Esophagus muscularis mucosa (tissue), 4 donors: Measurements from ENCODE around the gene GLI3. TPM values are rescaled to one million over a fixed set of nuclear protein-coding genes. Genes with fewer than 3 reads are reported as not detected.

Source experiments
- DNase-seq: peaks from one replicate; pipeline ENCODE4 v3.0.0-alpha.2; 2017; ENCODE audit errors: extremely low spot score
- H3K27ac ChIP-seq, 4 donors: fragments of 200-600 bp; sonication (generic); replicated peaks in 1 of 4; 1 replicate in 3 of 4; 2 replicates in 1 of 4; pipeline ENCODE4 v1.5.1; 2016 to 2019; ENCODE audit warnings: mild to moderate bottlenecking in 1 of 4
- H3K27me3 ChIP-seq, 4 donors: fragments of 200-600 bp; sonication (generic); one replicate each; pipeline versions ENCODE4 v1.5.1 to v1.6.0; 2016 to 2019
- H3K36me3 ChIP-seq, 4 donors: fragments of 200-600 bp; sonication (generic); one replicate each; pipeline ENCODE4 v1.5.1; 2016 to 2019
- H3K4me1 ChIP-seq, 4 donors: fragments of 200-600 bp; sonication (generic); one replicate each; pipeline ENCODE4 v1.5.1; 2016 to 2019
- H3K4me3 ChIP-seq, 4 donors: fragments of 200-600 bp; sonication (generic); 1 replicate in 2 of 4; 2 replicates in 2 of 4; pipeline ENCODE4 v1.5.1; 2016 to 2019; ENCODE audit warnings: mild to moderate bottlenecking in 4 of 4, moderate library complexity in 1 of 4
- H3K9me3 ChIP-seq, 4 donors: fragments of 200-600 bp; sonication (generic); 1 replicate in 3 of 4; 2 replicates in 1 of 4; pipeline ENCODE4 v1.5.1; 2016 to 2019
- EP300 ChIP-seq: sonication (generic); formaldehyde crosslinking; IDR thresholded peaks from one replicate; pipeline ENCODE4 v1.6.1; 2017; ENCODE audit warnings: antibody characterized with exemption
- POLR2A ChIP-seq: fragments of 450-650 bp; IDR thresholded peaks from one replicate; pipeline ENCODE4 v1.6.1; 2017; ENCODE audit warnings: antibody characterized with exemption, moderate library complexity, mild to moderate bottlenecking, low read depth
- POLR2AphosphoS5 ChIP-seq, 2 donors: sonication (generic); formaldehyde crosslinking; IDR thresholded peaks; one replicate each; pipeline ENCODE4 v1.6.1; 2017; ENCODE audit warnings: antibody characterized with exemption in 2 of 2
- WGBS: methylation state at CpG from one replicate; pipeline ENCODE4 v1.1.5; 2018; 5-methylcytosine and 5-hydroxymethylcytosine counted together
- intact Hi-C: fragments of 100-400 bp; cut with DNase I; formaldehyde crosslinking; loops from one replicate; pipeline ENCODE4 v1.15.1; 2023
- total RNA-seq, 4 donors: library from RNA; depleted of rRNA; stranded (reverse); fragments of >200 nt; gene quantifications; one replicate each; pipeline versions ENCODE4 v1.1.0 to v1.2.1, GENCODE V29; 2016
- TF ChIP-seq, protein P1 (sequence below), 3 experiments: fragments of 200-600 bp in 2 of 3; fragments of 450-650 bp in 1 of 3; sonication (generic) in 2 of 3; IDR thresholded peaks; one replicate each; pipeline ENCODE4 v1.5.1; 2017 to 2019; ENCODE audit warnings: antibody characterized with exemption in 3 of 3, mild to moderate bottlenecking in 2 of 3, moderate library complexity in 1 of 3

The GLI3 gene
- total RNA-seq, 4 donors from 2014 or later: 11.7 to 17.8 (median 13.3) TPM

DNA sequence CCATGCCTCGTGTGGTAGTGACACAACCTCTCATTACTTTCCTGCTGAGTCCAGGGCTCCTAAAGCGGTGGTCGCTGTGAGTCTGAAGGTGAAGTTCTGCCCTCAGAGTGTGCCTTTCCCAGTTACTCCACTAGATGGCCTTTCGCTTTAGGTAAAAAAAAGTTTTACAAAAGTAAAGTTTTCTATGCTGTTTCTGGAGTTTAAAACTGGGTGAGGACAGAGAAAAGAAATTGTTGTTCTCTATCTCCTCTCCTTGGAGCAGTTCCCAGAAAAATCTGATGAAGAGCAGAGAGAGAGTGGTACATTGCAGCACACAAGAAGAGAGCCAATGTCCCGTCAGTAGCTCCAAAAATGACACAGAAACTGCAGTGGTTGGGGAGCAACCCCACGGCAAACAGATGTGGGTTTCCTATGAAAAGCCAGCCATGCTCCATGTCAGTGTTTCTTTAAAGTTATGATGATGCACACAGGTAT, 257.1 kb downstream of the GLI3 start:
- TF ChIP-seq POLR2A: no peak
- peak in 1 of 2 donors; percentile 20 for TF ChIP-seq POLR2AphosphoS5 (IDR thresholded peaks at IDR 0.05)
- no peak for TF ChIP-seq EP300
- TF ChIP-seq, protein P1, sequence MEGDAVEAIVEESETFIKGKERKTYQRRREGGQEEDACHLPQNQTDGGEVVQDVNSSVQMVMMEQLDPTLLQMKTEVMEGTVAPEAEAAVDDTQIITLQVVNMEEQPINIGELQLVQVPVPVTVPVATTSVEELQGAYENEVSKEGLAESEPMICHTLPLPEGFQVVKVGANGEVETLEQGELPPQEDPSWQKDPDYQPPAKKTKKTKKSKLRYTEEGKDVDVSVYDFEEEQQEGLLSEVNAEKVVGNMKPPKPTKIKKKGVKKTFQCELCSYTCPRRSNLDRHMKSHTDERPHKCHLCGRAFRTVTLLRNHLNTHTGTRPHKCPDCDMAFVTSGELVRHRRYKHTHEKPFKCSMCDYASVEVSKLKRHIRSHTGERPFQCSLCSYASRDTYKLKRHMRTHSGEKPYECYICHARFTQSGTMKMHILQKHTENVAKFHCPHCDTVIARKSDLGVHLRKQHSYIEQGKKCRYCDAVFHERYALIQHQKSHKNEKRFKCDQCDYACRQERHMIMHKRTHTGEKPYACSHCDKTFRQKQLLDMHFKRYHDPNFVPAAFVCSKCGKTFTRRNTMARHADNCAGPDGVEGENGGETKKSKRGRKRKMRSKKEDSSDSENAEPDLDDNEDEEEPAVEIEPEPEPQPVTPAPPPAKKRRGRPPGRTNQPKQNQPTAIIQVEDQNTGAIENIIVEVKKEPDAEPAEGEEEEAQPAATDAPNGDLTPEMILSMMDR (IDR thresholded peaks at IDR 0.05): peak; percentile 76 to 83 (median 77)
- H3K27me3 ChIP-seq: no peaks in the 10 kb centered on the region
- no peaks in the 10 kb centered on the region for H3K9me3 ChIP-seq
- intact Hi-C loops: loop anchor here (5.0 to 10.0 kb wide), 5 partner anchors 38 to 852 kb away; partner anchors contain the start of gene GLI3
- H3K27ac ChIP-seq: peak overlapping the region; percentile 7 to 47 (median 36)
- peaks cover 0 to 8% (median 4%) of the 10 kb centered on the region in 4 donors for H3K36me3 ChIP-seq
- no peak for DNase-seq
- no peak overlapping the region for H3K4me3 ChIP-seq
- peaks cover 16 to 63% (median 57%) of the 10 kb centered on the region in 4 donors for H3K4me1 ChIP-seq
- 23% methylated on average over 6 of the region's 6 CpGs for WGBS

DNA sequence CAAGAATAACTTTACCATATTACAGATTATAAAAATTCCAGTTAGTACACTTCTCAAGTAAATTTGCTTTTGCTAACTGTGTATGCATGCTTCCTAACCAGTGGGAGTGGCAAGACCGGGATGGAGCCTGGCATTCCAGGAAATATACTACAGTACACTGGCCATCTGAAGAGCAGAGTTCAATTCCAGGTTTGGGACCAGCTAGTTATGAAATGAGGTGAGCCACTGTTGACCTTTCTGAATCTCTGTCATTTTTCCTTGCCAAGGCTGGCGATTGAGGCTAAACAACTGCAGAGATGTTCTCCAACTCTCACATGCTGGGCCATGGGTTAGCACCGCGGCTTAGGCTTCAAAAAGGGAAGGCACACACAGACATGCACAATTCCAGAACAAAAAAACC, 258.2 kb downstream of the GLI3 start:
- Histone ChIP-seq H3K4me3 (no peak overlapping the region), H3K4me1 (peaks cover 16 to 67% (median 55%) of the 10 kb centered on the region in 4 donors), H3K36me3 (peaks cover 0 to 12% (median 4%) of the 10 kb centered on the region in 4 donors), H3K27me3 (no peaks in the 10 kb centered on the region), H3K9me3 (no peaks in the 10 kb centered on the region), H3K27ac (no peak overlapping the region)
- no peak for DNase-seq
- WGBS: 72% methylated on average over 4 of the region's 4 CpGs
- intact Hi-C loops: loop anchor here (5.0 to 10.0 kb wide), 5 partner anchors 37 to 853 kb away; partner anchors contain the start of gene GLI3
- TF ChIP-seq POLR2A (no peak), POLR2AphosphoS5 (IDR thresholded peaks at IDR 0.05) (no peak), EP300 (no peak)
- TF ChIP-seq, protein P1 (IDR thresholded peaks at IDR 0.05): no peak

DNA sequence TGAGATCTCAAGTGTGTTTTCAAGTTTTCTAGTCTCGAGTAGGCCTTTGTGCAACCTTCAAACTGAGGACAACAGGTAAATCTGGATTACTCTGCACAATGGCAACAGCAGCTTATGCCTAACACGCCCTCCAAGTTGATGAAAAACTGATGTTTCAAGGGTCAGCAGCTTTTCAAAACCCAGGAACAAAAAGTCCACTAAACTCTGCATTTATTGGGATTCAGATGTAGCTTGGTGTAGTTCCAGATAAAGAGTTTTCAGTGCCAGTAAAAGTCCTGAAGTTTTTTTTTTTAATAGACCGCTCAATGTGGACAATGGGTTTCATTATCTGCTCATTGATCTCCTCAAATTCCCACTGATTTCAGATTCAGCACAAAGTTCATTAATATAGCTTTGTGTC, 259.3 kb downstream of the GLI3 start:
- Histone ChIP-seq H3K4me3 (no peak overlapping the region), H3K9me3 (no peaks in the 10 kb centered on the region), H3K4me1 (peaks cover 16 to 67% (median 55%) of the 10 kb centered on the region in 4 donors), H3K27me3 (no peaks in the 10 kb centered on the region), H3K27ac (no peak overlapping the region), H3K36me3 (peaks cover 0 to 16% (median 4%) of the 10 kb centered on the region in 4 donors)
- DNase-seq: no peak
- intact Hi-C loops: loop anchor here (5.0 to 10.0 kb wide), 5 partner anchors 35 to 855 kb away; partner anchors contain the start of gene GLI3
- TF ChIP-seq POLR2A (no peak), POLR2AphosphoS5 (IDR thresholded peaks at IDR 0.05) (no peak), EP300 (no peak)
- TF ChIP-seq, protein P1 (IDR thresholded peaks at IDR 0.05): no peak
- WGBS: 75% methylated on average over 3 of the region's 3 CpGs

DNA sequence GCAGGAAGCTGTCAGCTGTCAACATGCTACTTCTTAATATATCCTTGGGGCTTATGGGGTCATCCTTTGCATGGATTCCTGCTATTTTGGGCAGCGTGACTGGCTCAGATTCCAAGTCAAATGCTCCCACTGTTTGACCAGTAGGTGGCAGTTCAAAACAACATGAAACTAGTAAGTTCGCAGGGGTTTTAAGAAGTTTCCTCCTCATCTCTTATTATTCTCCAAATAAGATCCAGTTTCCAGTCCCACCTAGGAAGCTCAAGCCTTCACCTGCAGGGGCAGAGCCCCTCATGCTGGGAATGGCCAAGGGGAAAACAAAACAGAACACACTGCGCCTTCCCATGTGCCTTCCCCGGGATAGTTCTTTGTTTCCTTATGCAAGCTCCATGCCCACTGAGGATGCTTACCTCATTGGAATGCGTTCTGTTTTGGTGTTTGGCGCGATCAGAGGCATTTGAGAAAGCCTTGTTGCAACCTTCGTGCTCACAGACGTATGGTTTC, 259.8 kb downstream of the GLI3 start:
- intact Hi-C loops: loop anchor here (5.0 to 10.0 kb wide), 5 partner anchors 35 to 855 kb away; partner anchors contain the start of gene GLI3
- TF ChIP-seq EP300: no peak
- TF ChIP-seq, protein P1 (IDR thresholded peaks at IDR 0.05): peak; percentile 65 to 78 (median 77)

More for the DNA sequence above, 259.8 kb downstream of the GLI3 start:
- DNase-seq: no peak
- Histone ChIP-seq H3K36me3 (peaks cover 0 to 21% (median 7%) of the 10 kb centered on the region in 4 donors), H3K27ac (peak overlapping the region in 2 of 4 donors; percentile 20 to 29), H3K4me1 (peaks cover 16 to 67% (median 55%) of the 10 kb centered on the region in 4 donors), H3K4me3 (no peak overlapping the region), H3K27me3 (no peaks in the 10 kb centered on the region), H3K9me3 (no peaks in the 10 kb centered on the region)
- WGBS: 39% methylated on average over 9 of the region's 9 CpGs
